Brain microvascular endothelial cell (primary cell): ENCODE measurements around the gene CD3D.
A peak's percentile ranks its signal among the peaks of the same experiment; 100 is the strongest.

Experiments
- DNase-seq: peaks from one replicate; pipeline ENCODE4 v3.0.0-alpha.2; 2020
- H3K27ac ChIP-seq: fragments of 250-450 bp; sonication (Bioruptor Pico); 2 replicates; pipeline ENCODE4 v1.5.1; 2020; ENCODE audit warnings: mild to moderate bottlenecking, moderate library complexity
- H3K27me3 ChIP-seq: fragments of 250-450 bp; sonication (Bioruptor Pico); replicated peaks from 2 replicates; pipeline ENCODE4 v1.5.1; 2020; ENCODE audit warnings: mild to moderate bottlenecking
- H3K36me3 ChIP-seq: fragments of 250-450 bp; sonication (Bioruptor Pico); replicated peaks from 2 replicates; pipeline ENCODE4 v1.5.1; 2020; ENCODE audit warnings: mild to moderate bottlenecking
- H3K4me3 ChIP-seq: 2 replicates; pipeline ENCODE4 v1.5.1; 2011; ENCODE audit warnings: low read depth, mild to moderate bottlenecking, control low read depth, low read length, moderate library complexity
- CTCF ChIP-seq: IDR thresholded peaks from 2 replicates; pipeline ENCODE4 v1.5.1; 2011; ENCODE audit warnings: low read depth, mild to moderate bottlenecking, moderate library complexity, low read length, control low read depth, inconsistent platforms; ENCODE audit errors: missing control alignments
- in situ Hi-C: cut with HindIII; loops from 2 replicates; pipeline ENCODE4 v1.10.0; 2017; ENCODE audit warnings: low sequenced_read_pairs, low pct_ligation_motif_present

CD3D gene

GRCh38 chr11:118305726-118306125 is 36.8 kb downstream of the CD3D start:
- H3K27me3 ChIP-seq = no peaks in the 10 kb centered on the region
- no peak overlapping the region for H3K4me3 ChIP-seq
- in situ Hi-C loops = no loop called here
- no peaks in the 10 kb centered on the region for H3K36me3 ChIP-seq
- no peak for DNase-seq
- no peak for TF ChIP-seq CTCF
- H3K27ac ChIP-seq = no peak overlapping the region

- H3K27ac ChIP-seq = no peak within 1 kb of the TSS
- no peaks in the 10 kb centered on the region for H3K27me3 ChIP-seq
- H3K36me3 ChIP-seq = no peaks in the 10 kb centered on the region
- in situ Hi-C loops = no loop called here
- TF ChIP-seq CTCF = no peak
- DNase-seq = no peak
- no peak within 1 kb of the TSS for H3K4me3 ChIP-seq
These were observed 37.8 kb downstream of the CD3D start, which contains the start of gene CD3E for GRCh38 chr11:118304568-118305248. Gene CD3E (plus strand): TSS chr11:118304730. CDS start chr11:118304953, 223 bp downstream.

GRCh38 chr11:118304227-118304567 is 38.3 kb downstream of the CD3D start:
- no peaks in the 10 kb centered on the region for H3K36me3 ChIP-seq
- H3K27me3 ChIP-seq = no peaks in the 10 kb centered on the region
- no peak for DNase-seq
- no peak for TF ChIP-seq CTCF
- in situ Hi-C loops = no loop called here
- H3K27ac ChIP-seq = no peak overlapping the region
- H3K4me3 ChIP-seq = no peak overlapping the region

- Histone ChIP-seq H3K4me3 (no peak overlapping the region), H3K36me3 (no peaks in the 10 kb centered on the region), H3K27me3 (no peaks in the 10 kb centered on the region), H3K27ac (no peak overlapping the region)
- in situ Hi-C loops = no loop called here
- TF ChIP-seq CTCF = no peak
- DNase-seq = no peak
These were observed 40.8 kb downstream of the CD3D start for GRCh38 chr11:118301600-118302195.

GRCh38 chr11:118295815-118296454 is 46.6 kb downstream of the CD3D start:
- Histone ChIP-seq H3K4me3 (no peak overlapping the region), H3K27me3 (no peaks in the 10 kb centered on the region), H3K27ac (no peak overlapping the region), H3K36me3 (no peaks in the 10 kb centered on the region)
- peak; percentile 73 for TF ChIP-seq CTCF
- peak; percentile 26 for DNase-seq
- in situ Hi-C loops = no loop called here

- Histone ChIP-seq H3K27me3 (no peaks in the 10 kb centered on the region), H3K27ac (no peak overlapping the region), H3K36me3 (no peaks in the 10 kb centered on the region), H3K4me3 (no peak overlapping the region)
- no peak for TF ChIP-seq CTCF
- in situ Hi-C loops = no loop called here
- no peak for DNase-seq
These were observed 47.3 kb downstream of the CD3D start for GRCh38 chr11:118295199-118295598.
